Spinal cord (tissue), 10 donors: ENCODE data around the gene SHTN1. TPM values are rescaled to one million over a fixed set of nuclear protein-coding genes. Genes with fewer than 3 reads are reported as not detected.
A peak's percentile ranks its signal among the peaks of the same experiment; 100 is the strongest.

ENCODE experiments used
- DNase-seq, 6 donors: peaks; one replicate each; pipeline versions ENCODE4 v3.0.0 to v3.0.0-alpha.2; 2013 to 2015; ENCODE audit warnings: low spot score in 6 of 6, low read depth in 4 of 6
- H3K27ac ChIP-seq: one replicate; pipeline ENCODE4 v1.5.1; 2013; ENCODE audit warnings: low read depth, low read length, control low read depth
- H3K27me3 ChIP-seq: one replicate; pipeline ENCODE4 v1.6.1; 2013; ENCODE audit warnings: low read length; ENCODE audit not compliant: control insufficient read depth, insufficient read depth
- H3K36me3 ChIP-seq: one replicate; pipeline ENCODE4 v1.6.1; 2013; ENCODE audit warnings: low read length; ENCODE audit not compliant: control insufficient read depth, insufficient read depth
- H3K4me1 ChIP-seq: one replicate; pipeline ENCODE4 v1.6.1; 2013; ENCODE audit warnings: low read length; ENCODE audit not compliant: control insufficient read depth, insufficient read depth
- H3K4me3 ChIP-seq: one replicate; pipeline ENCODE4 v1.5.1; 2013; ENCODE audit warnings: low read depth, low read length, control low read depth
- H3K9me3 ChIP-seq: one replicate; pipeline ENCODE4 v1.6.1; 2013; ENCODE audit warnings: low read length; ENCODE audit not compliant: control insufficient read depth, insufficient read depth
- WGBS: methylation state at CpG from one replicate; pipeline ENCODE4 v1.1.5; 2013; ENCODE audit warnings: missing lambda C conversion rate; ENCODE audit not compliant: insufficient coverage; 5-methylcytosine and 5-hydroxymethylcytosine counted together
- polyA plus RNA-seq, 2 donors: library from polyadenylated mRNA; unstranded; fragments of 120-200 nt; gene quantifications; one replicate each; pipeline ENCODE4 v1.2.1, GENCODE V29; 2013; ENCODE audit not compliant: insufficient read length in 2 of 2
- total RNA-seq, 2 donors: library from RNA; depleted of rRNA in 1 of 2; stranded (reverse); fragments of 120-200 nt in 1 of 2; fragments of >200 nt in 1 of 2; gene quantifications; one replicate each; pipeline versions ENCODE4 v1.2.3 to v1.2.4, GENCODE V29; 2013 to 2014
- donor health status: healthy.

SHTN1 gene
- total and polyA plus RNA-seq, 4 donors = 17.0 to 110 (median 62.1) TPM

DNA sequence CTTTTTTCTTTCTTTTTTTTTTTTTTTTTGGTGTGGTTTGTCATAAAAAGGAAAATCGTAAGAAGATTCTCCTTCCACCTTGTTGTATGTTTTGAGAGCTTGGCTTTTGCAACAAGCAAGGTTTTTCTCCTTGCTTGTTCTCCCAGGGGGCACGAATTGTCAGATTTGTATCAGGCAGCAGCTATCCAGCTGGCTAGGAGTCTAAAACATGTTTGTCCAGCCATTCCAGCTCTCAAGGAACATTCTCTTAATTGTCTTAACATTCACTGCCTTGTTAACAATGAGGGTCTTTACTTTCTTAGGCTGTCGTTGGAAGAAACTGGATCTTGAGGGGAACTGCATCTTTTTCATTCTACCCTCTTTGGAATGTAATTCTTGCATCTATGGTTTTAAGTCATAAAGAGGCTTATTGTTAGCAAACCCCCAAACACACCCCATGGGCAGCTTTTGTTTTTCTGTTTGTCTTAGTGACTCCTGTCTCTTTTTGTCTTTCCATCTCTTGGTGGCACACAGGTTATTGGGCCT lies 14.6 kb downstream of the SHTN1 start:
- H3K27me3 ChIP-seq = no peaks in the 10 kb centered on the region
- no peak for DNase-seq
- H3K4me1 ChIP-seq = no peaks in the 10 kb centered on the region
- H3K27ac ChIP-seq = no peak overlapping the region
- H3K4me3 ChIP-seq = no peak overlapping the region
- no peaks in the 10 kb centered on the region for H3K9me3 ChIP-seq
- H3K36me3 ChIP-seq = no peaks in the 10 kb centered on the region
- 51% methylated on average over 2 of the region's 3 CpGs for WGBS

DNA sequence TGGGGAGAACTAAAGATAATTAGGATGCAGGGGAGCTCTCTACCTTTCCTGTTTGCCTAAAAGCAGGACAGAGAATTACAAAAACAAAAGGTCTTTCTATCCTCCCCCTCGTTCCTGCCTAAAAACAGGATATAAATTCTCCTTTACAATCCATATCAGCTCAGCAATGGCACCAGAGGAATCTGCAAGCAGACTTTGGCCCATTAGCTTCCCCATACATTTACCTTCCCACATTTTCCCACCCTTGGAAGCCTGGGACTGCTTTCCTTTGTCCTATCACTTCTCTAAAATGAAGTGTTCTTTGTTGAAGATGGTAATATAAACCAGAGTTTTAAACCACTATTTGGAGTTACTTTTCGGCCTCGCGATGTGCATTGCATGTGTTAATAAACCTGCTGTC lies 15.5 kb downstream of the SHTN1 start:
- Histone ChIP-seq H3K4me3 (no peak overlapping the region), H3K27ac (no peak overlapping the region), H3K27me3 (no peaks in the 10 kb centered on the region), H3K9me3 (no peaks in the 10 kb centered on the region), H3K36me3 (no peaks in the 10 kb centered on the region), H3K4me1 (no peaks in the 10 kb centered on the region)
- no peak for DNase-seq
- WGBS = 14% methylated on average over 1 of the region's 4 CpGs

DNA sequence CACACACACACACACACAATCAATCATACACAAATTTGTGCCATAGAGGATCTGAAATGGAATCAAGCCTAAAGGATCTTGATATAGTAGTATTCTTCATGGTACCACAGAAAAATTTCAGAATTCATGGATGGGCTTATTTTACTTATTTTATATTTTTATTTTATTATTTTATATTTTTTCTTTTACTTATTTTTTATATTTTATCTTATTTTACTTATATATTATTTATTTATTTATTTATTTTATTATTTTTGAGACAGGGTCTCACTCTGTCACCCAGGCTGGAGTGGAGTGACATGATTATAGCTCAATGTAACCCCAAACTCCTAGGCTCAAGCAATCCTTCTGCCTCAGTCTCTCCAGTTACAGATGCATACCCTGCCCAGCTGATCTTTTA lies 16.7 kb downstream of the SHTN1 start:
- Histone ChIP-seq H3K36me3 (no peaks in the 10 kb centered on the region), H3K4me1 (no peaks in the 10 kb centered on the region), H3K27me3 (no peaks in the 10 kb centered on the region), H3K9me3 (no peaks in the 10 kb centered on the region), H3K4me3 (no peak overlapping the region), H3K27ac (no peak overlapping the region)
- DNase-seq = no peak

DNA sequence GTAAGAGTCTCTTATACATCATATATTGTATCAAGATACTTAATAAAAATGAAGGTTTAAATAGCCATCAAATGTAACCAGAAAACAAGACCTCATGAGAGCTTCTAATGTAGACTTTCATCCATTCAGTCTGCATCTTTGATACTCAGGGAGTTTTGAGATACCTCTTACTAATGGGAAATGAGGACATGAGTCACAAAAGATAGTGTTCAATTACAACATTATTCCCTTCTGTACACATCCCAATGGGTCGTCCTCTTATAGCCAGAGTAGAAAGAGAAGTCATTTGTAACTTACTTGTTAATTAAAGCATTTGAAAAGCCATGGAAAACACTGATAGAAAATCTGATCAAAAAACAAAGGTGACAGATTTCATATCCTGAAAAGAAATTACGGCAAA lies 19.4 kb downstream of the SHTN1 start:
- H3K27ac ChIP-seq = no peak overlapping the region
- WGBS = no CpG with 5 or more reads among the region's 2 CpGs

DNA sequence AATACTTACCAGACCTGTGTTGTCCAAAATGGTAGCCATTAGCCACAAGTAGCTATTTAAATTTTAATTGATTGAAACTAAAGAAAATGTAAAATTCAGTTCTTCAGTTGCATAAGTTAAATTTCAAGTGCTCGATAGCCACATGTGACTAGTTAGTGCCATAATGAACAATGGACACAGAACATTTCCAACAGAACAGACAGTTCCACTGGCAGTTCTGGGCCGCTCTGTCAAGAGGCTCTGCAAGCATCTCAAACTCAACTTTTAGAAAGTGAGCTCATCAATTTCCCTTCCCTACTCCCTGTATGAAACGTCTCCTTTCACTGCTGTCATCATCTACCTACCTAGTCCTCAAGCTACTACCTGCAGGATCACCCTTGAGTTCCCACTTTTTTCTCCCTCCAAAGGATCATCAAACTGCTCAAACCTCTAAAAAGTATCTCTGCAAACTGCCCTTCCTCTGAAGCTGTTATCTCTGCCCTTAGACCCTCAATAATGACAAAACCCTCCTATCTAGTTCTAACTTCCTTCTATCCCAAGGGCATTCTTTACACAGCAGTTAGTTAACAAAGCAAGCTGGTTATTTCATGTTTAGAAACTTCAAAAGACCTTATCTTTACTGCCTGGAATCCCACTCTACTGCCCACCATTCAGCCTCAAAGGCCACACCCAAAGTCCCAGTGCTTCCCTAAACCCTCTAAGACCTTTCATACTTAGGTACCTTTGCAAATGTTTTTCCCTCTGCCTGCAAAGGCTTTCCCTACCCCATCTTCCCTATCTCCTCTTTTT lies 20.6 kb downstream of the SHTN1 start:
- Histone ChIP-seq H3K9me3 (no peaks in the 10 kb centered on the region), H3K4me3 (no peak overlapping the region), H3K27me3 (no peaks in the 10 kb centered on the region), H3K36me3 (no peaks in the 10 kb centered on the region), H3K4me1 (peaks cover 1% of the 10 kb centered on the region), H3K27ac (no peak overlapping the region)
- DNase-seq = no peak
- WGBS = 85% methylated on average over 3 of the region's 3 CpGs

More for the DNA sequence above, 19.4 kb downstream of the SHTN1 start:
- H3K36me3 ChIP-seq = no peaks in the 10 kb centered on the region
- H3K4me1 ChIP-seq = no peaks in the 10 kb centered on the region
- H3K9me3 ChIP-seq = no peaks in the 10 kb centered on the region
- H3K4me3 ChIP-seq = no peak overlapping the region
- DNase-seq = no peak
- H3K27me3 ChIP-seq = no peaks in the 10 kb centered on the region

DNA sequence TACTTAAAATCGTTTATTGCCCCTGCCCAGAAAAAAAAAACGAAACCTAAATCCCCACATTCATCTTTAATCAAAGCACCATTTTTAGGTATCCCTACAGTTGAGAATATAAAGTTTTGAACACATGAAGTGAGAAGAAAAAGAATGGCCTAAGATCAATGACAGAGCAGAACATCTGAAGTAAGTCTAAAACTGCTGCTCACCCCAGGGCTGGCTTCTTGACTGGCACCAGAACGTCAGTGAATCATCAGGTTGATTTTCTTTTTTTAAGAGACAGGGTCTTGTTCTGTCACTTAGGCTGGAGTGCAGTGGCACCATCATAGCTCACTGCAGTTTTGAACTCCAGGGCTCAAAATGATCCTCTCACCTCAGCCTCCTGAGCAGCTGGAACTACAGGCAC lies 24.9 kb downstream of the SHTN1 start:
- no peak overlapping the region for H3K4me3 ChIP-seq
- WGBS = 60% methylated on average over 1 of the region's 3 CpGs
- no peaks in the 10 kb centered on the region for H3K36me3 ChIP-seq
- H3K27ac ChIP-seq = no peak overlapping the region
- no peaks in the 10 kb centered on the region for H3K9me3 ChIP-seq
- no peak for DNase-seq
- peaks cover 3% of the 10 kb centered on the region for H3K4me1 ChIP-seq
- H3K27me3 ChIP-seq = no peaks in the 10 kb centered on the region

DNA sequence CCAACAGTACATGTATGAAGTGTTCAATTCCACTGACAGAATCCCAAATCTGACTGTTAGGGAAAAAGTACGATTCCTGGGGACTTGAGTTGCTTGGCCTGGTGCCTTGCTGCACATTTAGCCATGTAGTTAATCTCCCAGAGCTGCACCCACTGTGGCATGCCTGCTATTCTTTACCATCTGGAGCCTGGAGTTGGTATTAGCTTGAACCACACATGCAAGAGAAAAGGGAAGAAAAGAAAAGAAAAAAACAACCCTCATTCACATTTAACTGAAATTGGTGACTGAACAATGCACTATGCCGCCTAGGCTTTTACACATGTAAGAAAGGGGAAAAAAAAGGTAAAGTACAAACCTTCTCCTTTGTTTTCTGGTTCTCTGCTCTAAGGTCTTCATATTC lies 26.1 kb downstream of the SHTN1 start:
- WGBS = no CpG with 5 or more reads among the region's 2 CpGs
- Histone ChIP-seq H3K4me1 (peaks cover 3% of the 10 kb centered on the region), H3K27ac (no peak overlapping the region), H3K36me3 (no peaks in the 10 kb centered on the region), H3K27me3 (no peaks in the 10 kb centered on the region), H3K9me3 (no peaks in the 10 kb centered on the region), H3K4me3 (no peak overlapping the region)
- DNase-seq = peak in 3 of 6 donors; percentile 23 to 88 (median 86)

DNA sequence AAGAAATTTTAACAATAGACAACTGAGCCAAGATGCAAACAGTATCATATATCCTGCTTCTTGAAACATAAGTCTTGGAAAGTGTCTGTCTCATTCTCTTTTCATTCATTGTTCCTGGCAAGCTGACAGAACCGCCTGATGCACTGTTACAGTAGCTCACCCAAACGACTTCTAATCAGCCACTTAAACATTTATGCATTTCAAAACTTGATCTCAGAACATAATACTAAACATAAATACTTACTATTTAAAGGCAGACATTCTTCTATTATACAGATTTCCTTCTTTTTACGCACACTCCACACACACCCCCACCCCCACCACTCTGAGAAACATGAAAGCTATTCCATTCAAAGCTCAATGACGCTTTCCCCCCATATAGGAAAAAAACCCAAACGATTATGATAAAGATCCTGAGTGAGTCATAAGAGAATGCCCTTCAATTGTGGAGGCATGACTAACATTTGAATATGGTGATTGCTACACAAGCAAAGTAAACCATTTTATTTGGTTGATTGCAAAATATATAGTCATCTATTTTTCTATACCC lies 30.5 kb downstream of the SHTN1 start:
- WGBS = 39% methylated on average over 3 of the region's 5 CpGs
- no peaks in the 10 kb centered on the region for H3K36me3 ChIP-seq
- H3K27ac ChIP-seq = no peak overlapping the region
- DNase-seq = peak in 2 of 6 donors; percentile 73 to 90
- H3K4me1 ChIP-seq = peaks cover 3% of the 10 kb centered on the region
- no peak overlapping the region for H3K4me3 ChIP-seq
- H3K27me3 ChIP-seq = no peaks in the 10 kb centered on the region
- no peaks in the 10 kb centered on the region for H3K9me3 ChIP-seq

DNA sequence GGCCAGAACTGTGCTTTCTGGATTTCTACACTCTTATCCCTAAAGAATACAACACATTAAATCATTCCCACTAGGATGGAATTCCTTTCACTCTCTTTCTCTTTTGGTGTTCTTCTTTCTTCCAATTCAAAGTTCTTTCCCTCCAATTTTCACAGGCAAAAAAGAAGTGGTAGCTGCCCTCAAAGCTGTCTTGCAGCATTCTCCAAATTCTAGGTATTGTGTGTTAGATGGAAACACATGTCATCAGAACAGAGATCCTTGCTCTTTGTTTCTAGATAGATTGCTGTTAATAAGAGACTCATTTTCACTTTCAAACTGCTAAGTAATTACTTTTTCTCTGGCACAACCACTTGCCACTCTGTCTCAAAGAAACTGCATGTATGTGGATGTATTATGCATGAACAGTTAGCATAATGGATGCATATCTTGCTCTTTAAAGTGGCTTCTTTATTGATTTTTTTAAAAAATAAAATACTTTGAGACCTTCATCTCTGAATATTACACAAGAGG lies 31.0 kb downstream of the SHTN1 start:
- Histone ChIP-seq H3K4me1 (no peaks in the 10 kb centered on the region), H3K4me3 (no peak overlapping the region), H3K27me3 (no peaks in the 10 kb centered on the region), H3K9me3 (no peaks in the 10 kb centered on the region), H3K36me3 (no peaks in the 10 kb centered on the region), H3K27ac (no peak overlapping the region)
- peak in 2 of 6 donors; percentile 58 to 81 for DNase-seq
